ENCODE results near the gene TRIM2.

The TRIM2 gene

DNA sequence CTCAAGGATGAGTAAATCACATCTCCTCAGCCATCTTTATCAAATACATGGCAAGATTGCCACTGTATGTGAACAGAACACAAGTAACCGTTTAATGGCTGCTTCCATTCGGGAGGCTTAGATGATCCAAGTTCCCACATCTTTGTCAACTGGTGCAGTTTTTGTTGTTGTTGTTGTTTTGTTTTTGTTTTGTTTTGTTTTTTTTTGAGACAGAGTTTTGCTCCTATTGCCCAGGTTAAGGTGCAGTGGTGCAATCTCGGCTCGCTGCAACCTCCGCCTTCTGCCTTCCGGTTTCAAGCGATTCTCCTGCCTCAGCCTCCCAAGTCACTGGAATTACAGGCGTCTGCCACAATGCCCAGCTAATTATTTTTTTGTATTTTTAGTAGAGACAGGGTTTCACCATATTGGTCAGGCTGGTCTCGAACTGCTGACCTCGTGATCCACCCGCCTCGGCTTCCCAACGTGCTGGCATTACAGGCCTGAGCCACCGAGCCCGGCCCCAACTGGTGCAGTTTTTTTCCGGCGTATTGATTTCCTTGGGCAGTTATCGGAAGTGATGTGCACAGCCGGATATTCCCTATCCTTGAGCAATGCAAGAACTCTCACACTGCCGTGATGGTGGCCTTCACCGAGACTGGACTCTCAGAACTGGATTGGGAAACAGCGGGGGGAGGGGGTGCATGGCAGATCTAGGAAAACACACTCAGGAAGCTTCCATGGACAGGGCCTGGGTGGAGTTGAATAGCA, 29.2 kb upstream of the TRIM2 start:
- H2AFZ ChIP-seq (ENCODE audit: low read length) = no peak overlapping the region
- no peak overlapping the region for H3K4me3 ChIP-seq (ENCODE audit: low read length in 2 of 2)
- no peak overlapping the region for H4K8ac ChIP-seq (ENCODE audit: low read depth, low read length)
- H3K4ac ChIP-seq (ENCODE audit: low read length) = no peak overlapping the region
- no peak overlapping the region for H3K27ac ChIP-seq (replicated peaks; ENCODE audit: low read length)
- H2BK120ac ChIP-seq (ENCODE audit: low read depth, low read length) = no peak overlapping the region
- H2BK5ac ChIP-seq (ENCODE audit: low read length) = no peak overlapping the region
- no peak overlapping the region for H3K14ac ChIP-seq (ENCODE audit: low read length)
- no peak overlapping the region for H2AK5ac ChIP-seq (ENCODE audit: low read depth, low read length)
- H3K79me1 ChIP-seq (ENCODE audit: low read depth, low read length) = peaks cover 1% of the 10 kb centered on the region
- no peaks in the 10 kb centered on the region for H3K36me3 ChIP-seq (replicated peaks in 1 of 2; ENCODE audit: control insufficient read depth in 2 of 2, insufficient read depth in 2 of 2, low read length in 2 of 2)
- H3K9ac ChIP-seq (ENCODE audit: low read depth, low read length, poor library complexity) = no peak overlapping the region
- no peak for DNase-seq (ENCODE audit: low spot score)
- H3K4me1 ChIP-seq (ENCODE audit: control insufficient read depth in 2 of 2, insufficient read depth in 1 of 2, low read depth in 1 of 2, low read length in 2 of 2) = peaks cover 4 to 9% of the 10 kb centered on the region in 2 donors
- no peaks in the 10 kb centered on the region for H3K27me3 ChIP-seq (ENCODE audit: control insufficient read depth in 3 of 3, insufficient read depth in 3 of 3, low read depth in 1 of 3, low read length in 3 of 3)
- no peaks in the 10 kb centered on the region for H3K9me3 ChIP-seq (replicated peaks in 1 of 2; ENCODE audit: control insufficient read depth in 2 of 2, insufficient read depth in 1 of 2, low read depth in 1 of 2, low read length in 2 of 2)
- H4K91ac ChIP-seq (ENCODE audit: low read depth, low read length, poor library complexity) = no peak overlapping the region
- no CpG with 5 or more reads among the region's 22 CpGs for WGBS, 2 donors (ENCODE audit: extremely low coverage in 2 of 2, insufficient read length in 2 of 2, insufficient replicate concordance in 1 of 2)
- no peak overlapping the region for H2BK12ac ChIP-seq (ENCODE audit: low read length)
- no peak overlapping the region for H3K23ac ChIP-seq (ENCODE audit: low read depth, low read length, poor library complexity)
- no peak overlapping the region for H2BK15ac ChIP-seq (ENCODE audit: low read length)
- no peak overlapping the region for H3K18ac ChIP-seq (ENCODE audit: low read length)
- no peak overlapping the region for H3K4me2 ChIP-seq (ENCODE audit: insufficient read depth, low read length, poor library complexity, severe bottlenecking)

DNA sequence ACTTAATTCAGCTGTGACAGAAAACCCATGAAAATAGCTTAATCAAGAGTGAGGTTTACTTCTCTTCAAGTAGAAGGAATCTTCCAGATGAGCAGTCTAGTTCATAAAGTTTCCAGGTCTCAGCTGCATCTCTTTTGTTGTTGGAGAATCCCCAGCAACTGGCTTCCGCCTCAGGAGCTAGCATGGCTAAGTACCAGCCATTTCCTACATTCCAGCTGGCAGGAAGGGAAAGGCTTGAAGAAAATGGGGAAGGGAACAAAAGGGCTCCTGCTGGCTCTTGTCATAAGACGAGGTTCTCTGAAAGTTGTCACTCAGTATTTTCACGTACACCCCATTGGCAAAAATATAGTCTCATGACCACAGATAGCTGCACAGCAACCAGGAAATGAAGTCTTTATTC, 27.3 kb upstream of the TRIM2 start:
- H3K18ac ChIP-seq (ENCODE audit: low read length) = no peak overlapping the region
- no peak overlapping the region for H2BK120ac ChIP-seq (ENCODE audit: low read depth, low read length)
- no peak overlapping the region for H3K4ac ChIP-seq (ENCODE audit: low read length)
- no peak overlapping the region for H2AFZ ChIP-seq (ENCODE audit: low read length)
- H2BK15ac ChIP-seq (ENCODE audit: low read length) = no peak overlapping the region
- no peak for DNase-seq (ENCODE audit: low spot score)
- H3K4me3 ChIP-seq (ENCODE audit: low read length in 2 of 2) = no peak overlapping the region
- no peaks in the 10 kb centered on the region for H3K27me3 ChIP-seq (ENCODE audit: control insufficient read depth in 3 of 3, insufficient read depth in 3 of 3, low read depth in 1 of 3, low read length in 3 of 3)
- H4K8ac ChIP-seq (ENCODE audit: low read depth, low read length) = no peak overlapping the region
- H3K23ac ChIP-seq (ENCODE audit: low read depth, low read length, poor library complexity) = no peak overlapping the region
- H3K9ac ChIP-seq (ENCODE audit: low read depth, low read length, poor library complexity) = no peak overlapping the region
- peaks cover 1% of the 10 kb centered on the region for H3K79me1 ChIP-seq (ENCODE audit: low read depth, low read length)
- no CpG with 5 or more reads among the region's 3 CpGs for WGBS, 2 donors (ENCODE audit: extremely low coverage in 2 of 2, insufficient read length in 2 of 2, insufficient replicate concordance in 1 of 2)
- H3K4me1 ChIP-seq (ENCODE audit: control insufficient read depth in 2 of 2, insufficient read depth in 1 of 2, low read depth in 1 of 2, low read length in 2 of 2) = peaks cover 1 to 2% of the 10 kb centered on the region in 2 donors
- no peak overlapping the region for H2BK12ac ChIP-seq (ENCODE audit: low read length)
- no peak overlapping the region for H3K14ac ChIP-seq (ENCODE audit: low read length)
- H3K4me2 ChIP-seq (ENCODE audit: insufficient read depth, low read length, poor library complexity, severe bottlenecking) = no peak overlapping the region
- no peak overlapping the region for H2BK5ac ChIP-seq (ENCODE audit: low read length)
- no peaks in the 10 kb centered on the region for H3K36me3 ChIP-seq (replicated peaks in 1 of 2; ENCODE audit: control insufficient read depth in 2 of 2, insufficient read depth in 2 of 2, low read length in 2 of 2)
- H3K9me3 ChIP-seq (replicated peaks in 1 of 2; ENCODE audit: control insufficient read depth in 2 of 2, insufficient read depth in 1 of 2, low read depth in 1 of 2, low read length in 2 of 2) = no peaks in the 10 kb centered on the region
- no peak overlapping the region for H4K91ac ChIP-seq (ENCODE audit: low read depth, low read length, poor library complexity)
- H3K27ac ChIP-seq (replicated peaks; ENCODE audit: low read length) = no peak overlapping the region
- H2AK5ac ChIP-seq (ENCODE audit: low read depth, low read length) = no peak overlapping the region

GRCh38 chr4:153177841-153178240, 26.4 kb upstream of the TRIM2 start:
- WGBS, 2 donors (ENCODE audit: extremely low coverage in 2 of 2, insufficient read length in 2 of 2, insufficient replicate concordance in 1 of 2) = no CpG with 5 or more reads among the region's 7 CpGs
- Histone ChIP-seq H3K9me3 (replicated peaks in 1 of 2; ENCODE audit: control insufficient read depth in 2 of 2, insufficient read depth in 1 of 2, low read depth in 1 of 2, low read length in 2 of 2) (no peaks in the 10 kb centered on the region), H3K23ac (ENCODE audit: low read depth, low read length, poor library complexity) (no peak overlapping the region), H2AFZ (ENCODE audit: low read length) (no peak overlapping the region), H2BK5ac (ENCODE audit: low read length) (no peak overlapping the region), H2AK5ac (ENCODE audit: low read depth, low read length) (no peak overlapping the region), H4K8ac (ENCODE audit: low read depth, low read length) (no peak overlapping the region), H4K91ac (ENCODE audit: low read depth, low read length, poor library complexity) (no peak overlapping the region), H3K4me2 (ENCODE audit: insufficient read depth, low read length, poor library complexity, severe bottlenecking) (no peak overlapping the region), H3K36me3 (replicated peaks in 1 of 2; ENCODE audit: control insufficient read depth in 2 of 2, insufficient read depth in 2 of 2, low read length in 2 of 2) (no peaks in the 10 kb centered on the region), H3K27me3 (ENCODE audit: control insufficient read depth in 3 of 3, insufficient read depth in 3 of 3, low read depth in 1 of 3, low read length in 3 of 3) (no peaks in the 10 kb centered on the region), H2BK15ac (ENCODE audit: low read length) (no peak overlapping the region), H3K79me1 (ENCODE audit: low read depth, low read length) (no peaks in the 10 kb centered on the region), H3K14ac (ENCODE audit: low read length) (no peak overlapping the region), H3K4me3 (ENCODE audit: low read length in 2 of 2) (no peak overlapping the region), H3K4ac (ENCODE audit: low read length) (no peak overlapping the region), H3K9ac (ENCODE audit: low read depth, low read length, poor library complexity) (no peak overlapping the region), H2BK12ac (ENCODE audit: low read length) (no peak overlapping the region), H2BK120ac (ENCODE audit: low read depth, low read length) (no peak overlapping the region), H3K4me1 (ENCODE audit: control insufficient read depth in 2 of 2, insufficient read depth in 1 of 2, low read depth in 1 of 2, low read length in 2 of 2) (peaks cover 1 to 2% of the 10 kb centered on the region in 2 donors), H3K27ac (replicated peaks; ENCODE audit: low read length) (no peak overlapping the region), H3K18ac (ENCODE audit: low read length) (no peak overlapping the region)
- no peak for DNase-seq (ENCODE audit: low spot score)

- no peaks in the 10 kb centered on the region for H3K36me3 ChIP-seq (replicated peaks in 1 of 2; ENCODE audit: control insufficient read depth in 2 of 2, insufficient read depth in 2 of 2, low read length in 2 of 2)
Observed at GRCh38 chr4:153179100-153179499, 25.1 kb upstream of the TRIM2 start.

More at GRCh38 chr4:153179100-153179499, 25.1 kb upstream of the TRIM2 start:
- H2BK12ac ChIP-seq (ENCODE audit: low read length) = no peak overlapping the region
- H3K27me3 ChIP-seq (ENCODE audit: control insufficient read depth in 3 of 3, insufficient read depth in 3 of 3, low read depth in 1 of 3, low read length in 3 of 3) = no peaks in the 10 kb centered on the region
- H2BK120ac ChIP-seq (ENCODE audit: low read depth, low read length) = no peak overlapping the region
- H2BK15ac ChIP-seq (ENCODE audit: low read length) = no peak overlapping the region
- H4K91ac ChIP-seq (ENCODE audit: low read depth, low read length, poor library complexity) = no peak overlapping the region
- H3K4me3 ChIP-seq (ENCODE audit: low read length in 2 of 2) = no peak overlapping the region
- H2AK5ac ChIP-seq (ENCODE audit: low read depth, low read length) = no peak overlapping the region
- no peak overlapping the region for H3K4ac ChIP-seq (ENCODE audit: low read length)
- no peak overlapping the region for H4K8ac ChIP-seq (ENCODE audit: low read depth, low read length)
- peaks cover 1 to 2% of the 10 kb centered on the region in 2 donors for H3K4me1 ChIP-seq (ENCODE audit: control insufficient read depth in 2 of 2, insufficient read depth in 1 of 2, low read depth in 1 of 2, low read length in 2 of 2)
- no peak overlapping the region for H3K4me2 ChIP-seq (ENCODE audit: insufficient read depth, low read length, poor library complexity, severe bottlenecking)
- no peaks in the 10 kb centered on the region for H3K79me1 ChIP-seq (ENCODE audit: low read depth, low read length)
- no peak overlapping the region for H3K18ac ChIP-seq (ENCODE audit: low read length)
- H3K27ac ChIP-seq (replicated peaks; ENCODE audit: low read length) = no peak overlapping the region
- H3K9me3 ChIP-seq (replicated peaks in 1 of 2; ENCODE audit: control insufficient read depth in 2 of 2, insufficient read depth in 1 of 2, low read depth in 1 of 2, low read length in 2 of 2) = no peaks in the 10 kb centered on the region
- H3K9ac ChIP-seq (ENCODE audit: low read depth, low read length, poor library complexity) = no peak overlapping the region
- H2BK5ac ChIP-seq (ENCODE audit: low read length) = no peak overlapping the region
- DNase-seq (ENCODE audit: low spot score) = no peak
- H3K14ac ChIP-seq (ENCODE audit: low read length) = no peak overlapping the region
- H3K23ac ChIP-seq (ENCODE audit: low read depth, low read length, poor library complexity) = no peak overlapping the region
- no peak overlapping the region for H2AFZ ChIP-seq (ENCODE audit: low read length)
